ENCODE results near the gene CAPG. TPM values are rescaled to one million over a fixed set of nuclear protein-coding genes. Genes with fewer than 3 reads are reported as not detected.
"Not testable (repeated sequence)": the region's sequence is repeated elsewhere in the genome, so short reads cannot be mapped to it uniquely, and the experiment has no call there.

CAPG gene
- polyA plus RNA-seq, 3 donors, result 113 to 146 (median 116) TPM

- DNase-seq, result no peak
Measured at GRCh38 chr2:85427300-85427835, 17.2 kb upstream of the CAPG start.

GRCh38 chr2:85425588-85425987 is 15.4 kb upstream of the CAPG start:
- DNase-seq, result no peak

GRCh38 chr2:85423525-85423924 is 13.4 kb upstream of the CAPG start:
- no peak for DNase-seq

GRCh38 chr2:85422072-85422457 is 11.9 kb upstream of the CAPG start:
- no peak for DNase-seq

GRCh38 chr2:85421260-85422071 is 11.3 kb upstream of the CAPG start:
- no peak for DNase-seq

- no peak for DNase-seq
Measured at GRCh38 chr2:85420536-85421259, 10.5 kb upstream of the CAPG start.

- no peak for DNase-seq
Measured at GRCh38 chr2:85419009-85419675, 9.0 kb upstream of the CAPG start.

- DNase-seq, result no peak
Measured at GRCh38 chr2:85418132-85419008, 8.2 kb upstream of the CAPG start, which contains the start of gene SH2D6. TSS of gene SH2D6 (plus strand) at chr2:85418714. CDS start at chr2:85429466, 10,752 bp downstream.

- no peak for DNase-seq
Measured at GRCh38 chr2:85415980-85416650, 5.9 kb upstream of the CAPG start.

- DNase-seq, result no peak
Measured at GRCh38 chr2:85414761-85415553, 4.8 kb upstream of the CAPG start.

- DNase-seq, result not testable (repeated sequence)
Measured at GRCh38 chr2:85414421-85414759, 4.2 kb upstream of the CAPG start.

GRCh38 chr2:85413592-85414420 is 3.6 kb upstream of the CAPG start:
- DNase-seq, result no peak

GRCh38 chr2:85411405-85411748 is 1.2 kb upstream of the CAPG start:
- no peak for DNase-seq

GRCh38 chr2:85410584-85411404 is 628 bp upstream of the CAPG start:
- DNase-seq, result no peak

- no peak for DNase-seq
Measured at GRCh38 chr2:85405201-85406059, 4.7 kb downstream of the CAPG start.

- no peak for DNase-seq
Measured at GRCh38 chr2:85401844-85402243, 8.3 kb downstream of the CAPG start.

- no peak for DNase-seq
Measured at GRCh38 chr2:85401464-85401805, 8.7 kb downstream of the CAPG start.
